ENCODE measurements around the gene AP5Z1.

Gene AP5Z1

DNA sequence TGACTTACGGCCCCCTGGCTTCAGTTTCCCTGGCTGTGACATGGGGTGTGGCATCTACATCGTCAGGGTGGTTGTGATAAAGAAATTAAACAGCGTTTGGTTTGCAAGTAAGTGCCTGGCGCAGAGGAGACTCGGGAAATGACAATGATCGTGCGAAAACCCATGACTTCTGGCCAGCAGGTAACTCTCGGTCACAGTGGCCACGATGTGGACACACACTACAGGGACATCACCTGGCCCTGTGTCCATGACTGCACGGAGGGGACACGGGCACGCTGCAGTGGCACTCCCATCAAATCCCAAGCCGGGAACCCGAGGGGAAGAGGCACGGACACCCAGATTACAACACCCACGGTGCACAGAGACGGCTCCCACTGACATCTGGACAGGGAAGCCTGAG, 57.8 kb downstream of the AP5Z1 start:
- TF ChIP-seq GABPA (IDR thresholded peaks at IDR 0.05; ENCODE audit: low read depth): no peak
- no peak for TF ChIP-seq POLR2AphosphoS5 (IDR thresholded peaks at IDR 0.05; ENCODE audit: low read depth)
- TF ChIP-seq CTCF (IDR thresholded peaks at IDR 0.05; ENCODE audit: insufficient read depth, low read length): no peak
- TF ChIP-seq, protein P1, sequence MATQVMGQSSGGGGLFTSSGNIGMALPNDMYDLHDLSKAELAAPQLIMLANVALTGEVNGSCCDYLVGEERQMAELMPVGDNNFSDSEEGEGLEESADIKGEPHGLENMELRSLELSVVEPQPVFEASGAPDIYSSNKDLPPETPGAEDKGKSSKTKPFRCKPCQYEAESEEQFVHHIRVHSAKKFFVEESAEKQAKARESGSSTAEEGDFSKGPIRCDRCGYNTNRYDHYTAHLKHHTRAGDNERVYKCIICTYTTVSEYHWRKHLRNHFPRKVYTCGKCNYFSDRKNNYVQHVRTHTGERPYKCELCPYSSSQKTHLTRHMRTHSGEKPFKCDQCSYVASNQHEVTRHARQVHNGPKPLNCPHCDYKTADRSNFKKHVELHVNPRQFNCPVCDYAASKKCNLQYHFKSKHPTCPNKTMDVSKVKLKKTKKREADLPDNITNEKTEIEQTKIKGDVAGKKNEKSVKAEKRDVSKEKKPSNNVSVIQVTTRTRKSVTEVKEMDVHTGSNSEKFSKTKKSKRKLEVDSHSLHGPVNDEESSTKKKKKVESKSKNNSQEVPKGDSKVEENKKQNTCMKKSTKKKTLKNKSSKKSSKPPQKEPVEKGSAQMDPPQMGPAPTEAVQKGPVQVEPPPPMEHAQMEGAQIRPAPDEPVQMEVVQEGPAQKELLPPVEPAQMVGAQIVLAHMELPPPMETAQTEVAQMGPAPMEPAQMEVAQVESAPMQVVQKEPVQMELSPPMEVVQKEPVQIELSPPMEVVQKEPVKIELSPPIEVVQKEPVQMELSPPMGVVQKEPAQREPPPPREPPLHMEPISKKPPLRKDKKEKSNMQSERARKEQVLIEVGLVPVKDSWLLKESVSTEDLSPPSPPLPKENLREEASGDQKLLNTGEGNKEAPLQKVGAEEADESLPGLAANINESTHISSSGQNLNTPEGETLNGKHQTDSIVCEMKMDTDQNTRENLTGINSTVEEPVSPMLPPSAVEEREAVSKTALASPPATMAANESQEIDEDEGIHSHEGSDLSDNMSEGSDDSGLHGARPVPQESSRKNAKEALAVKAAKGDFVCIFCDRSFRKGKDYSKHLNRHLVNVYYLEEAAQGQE (IDR thresholded peaks at IDR 0.05; ENCODE audit: insufficient replicate concordance, low read depth): no peak
- TF ChIP-seq SPI1 (IDR thresholded peaks at IDR 0.05; ENCODE audit: borderline replicate concordance, low read depth): no peak
- DNase-seq (ENCODE audit: low read depth in 1 of 2, low spot score in 1 of 2): no peak
- Histone ChIP-seq H3K27me3 (ENCODE audit: insufficient read depth, poor library complexity, severe bottlenecking) (no peaks in the 10 kb centered on the region), H3K4me3 (replicated peaks; ENCODE audit: insufficient read depth, low read length) (no peak overlapping the region), H3K27ac (replicated peaks) (no peak overlapping the region)

- DNase-seq (ENCODE audit: low read depth in 1 of 2, low spot score in 1 of 2): no peak
- Histone ChIP-seq H3K27ac (replicated peaks) (no peak overlapping the region), H3K27me3 (ENCODE audit: insufficient read depth, poor library complexity, severe bottlenecking) (no peaks in the 10 kb centered on the region), H3K4me3 (replicated peaks; ENCODE audit: insufficient read depth, low read length) (no peak overlapping the region)
- TF ChIP-seq GABPA (IDR thresholded peaks at IDR 0.05; ENCODE audit: low read depth) (no peak), SPI1 (IDR thresholded peaks at IDR 0.05; ENCODE audit: borderline replicate concordance, low read depth) (no peak), POLR2AphosphoS5 (IDR thresholded peaks at IDR 0.05; ENCODE audit: low read depth) (no peak), CTCF (IDR thresholded peaks at IDR 0.05; ENCODE audit: insufficient read depth, low read length) (no peak)
- TF ChIP-seq, protein P1 (IDR thresholded peaks at IDR 0.05; ENCODE audit: insufficient replicate concordance, low read depth): no peak
These were observed 58.5 kb downstream of the AP5Z1 start for GRCh38 chr7:4833691-4834600.

- no peak overlapping the region for H3K27ac ChIP-seq (replicated peaks)
- TF ChIP-seq, protein P1 (IDR thresholded peaks at IDR 0.05; ENCODE audit: insufficient replicate concordance, low read depth): no peak
- TF ChIP-seq CTCF (IDR thresholded peaks at IDR 0.05; ENCODE audit: insufficient read depth, low read length) (no peak), POLR2AphosphoS5 (IDR thresholded peaks at IDR 0.05; ENCODE audit: low read depth) (no peak), GABPA (IDR thresholded peaks at IDR 0.05; ENCODE audit: low read depth) (no peak), SPI1 (IDR thresholded peaks at IDR 0.05; ENCODE audit: borderline replicate concordance, low read depth) (no peak)
- DNase-seq (ENCODE audit: low read depth in 1 of 2, low spot score in 1 of 2): no peak
- no peaks in the 10 kb centered on the region for H3K27me3 ChIP-seq (ENCODE audit: insufficient read depth, poor library complexity, severe bottlenecking)
- H3K4me3 ChIP-seq (replicated peaks; ENCODE audit: insufficient read depth, low read length): no peak overlapping the region
These were observed 59.4 kb downstream of the AP5Z1 start for GRCh38 chr7:4834601-4835397.
